Fibroblast of skin of left biceps (primary cell): ENCODE measurements around the gene TPRG1.

ENCODE experiments used
- DNase-seq, 2 experiments: peaks; one replicate each; pipeline ENCODE4 v3.0.0-alpha.2; 2013; ENCODE audit warnings: low read depth in 2 of 2

TPRG1 gene

GRCh38 chr3:189278221-189278620 is 106.5 kb downstream of the TPRG1 start:
- DNase-seq = no peak

- DNase-seq = no peak
Observed at GRCh38 chr3:189282189-189282588, 110.4 kb downstream of the TPRG1 start.

- DNase-seq = peak in 1 of 2 experiments; percentile 34
Observed at GRCh38 chr3:189282741-189283140, 111.0 kb downstream of the TPRG1 start.

GRCh38 chr3:189286188-189286587 is 114.4 kb downstream of the TPRG1 start:
- DNase-seq = no peak

- no peak for DNase-seq
Observed at GRCh38 chr3:189286916-189287315, 115.1 kb downstream of the TPRG1 start.

GRCh38 chr3:189288348-189289235 is 116.8 kb downstream of the TPRG1 start:
- no peak for DNase-seq

GRCh38 chr3:189289251-189289650 is 117.5 kb downstream of the TPRG1 start:
- DNase-seq = no peak

GRCh38 chr3:189292667-189293484 is 121.1 kb downstream of the TPRG1 start:
- DNase-seq = no peak

GRCh38 chr3:189294649-189295048 is 122.9 kb downstream of the TPRG1 start:
- DNase-seq = no peak

- no peak for DNase-seq
Observed at GRCh38 chr3:189295089-189295488, 123.3 kb downstream of the TPRG1 start.

- no peak for DNase-seq
Observed at GRCh38 chr3:189297932-189298331, 126.2 kb downstream of the TPRG1 start.

GRCh38 chr3:189298469-189299375 is 127.0 kb downstream of the TPRG1 start:
- no peak for DNase-seq

- no peak for DNase-seq
Observed at GRCh38 chr3:189300345-189300744, 128.6 kb downstream of the TPRG1 start.

- DNase-seq = no peak
Observed at GRCh38 chr3:189301479-189301878, 129.7 kb downstream of the TPRG1 start.

- DNase-seq = no peak
Observed at GRCh38 chr3:189303584-189303983, 131.8 kb downstream of the TPRG1 start.

- DNase-seq = peak in 1 of 2 experiments; percentile 24
Observed at GRCh38 chr3:189304465-189305351, 132.9 kb downstream of the TPRG1 start.

- DNase-seq = no peak
Observed at GRCh38 chr3:189305412-189305811, 133.6 kb downstream of the TPRG1 start.

GRCh38 chr3:189307963-189308362 is 136.2 kb downstream of the TPRG1 start:
- no peak for DNase-seq

GRCh38 chr3:189308608-189309007 is 136.8 kb downstream of the TPRG1 start:
- no peak for DNase-seq

GRCh38 chr3:189309400-189309975 is 137.7 kb downstream of the TPRG1 start:
- DNase-seq = no peak
